Measurements from ENCODE around the gene SPINK6. TPM values are rescaled to one million over a fixed set of nuclear protein-coding genes. Genes with fewer than 3 reads are reported as not detected.

Gene SPINK6
- polyA plus RNA-seq, 1 experiment: not detected

DNA sequence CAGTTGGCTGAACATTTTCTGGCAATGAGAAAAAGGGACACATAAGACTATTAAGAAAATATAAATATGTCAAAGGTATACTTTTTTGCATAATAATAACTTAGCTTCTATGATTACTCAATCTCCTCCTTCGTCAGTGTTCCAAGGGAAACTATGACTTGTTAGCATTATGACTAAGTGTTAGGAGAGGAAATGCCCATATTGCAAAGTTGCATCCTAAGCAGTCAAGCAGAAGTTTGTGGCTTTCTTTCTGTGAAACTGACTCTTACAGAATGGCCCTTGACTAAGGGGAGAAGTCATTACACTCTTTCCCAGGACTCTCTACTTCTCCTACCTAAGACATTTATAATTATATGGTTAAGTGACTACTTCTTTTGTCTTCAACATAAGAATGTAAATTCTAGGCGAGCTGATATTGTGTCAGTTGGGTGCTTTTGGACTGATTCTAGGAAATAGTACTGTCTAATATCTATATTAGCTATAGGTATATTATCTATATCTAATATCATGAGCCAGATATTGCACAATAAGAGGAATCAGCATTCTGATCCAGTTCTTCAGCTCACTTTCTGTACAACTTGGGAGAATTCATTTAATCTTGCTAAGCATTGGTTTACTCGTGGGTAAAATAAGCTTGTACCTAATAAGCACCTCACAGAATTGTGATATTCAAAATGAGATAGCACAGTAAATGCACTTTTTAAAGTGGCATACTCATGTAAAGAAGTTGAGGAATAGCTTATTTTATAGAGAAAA is 16.4 kb upstream of the SPINK6 start:
- no peaks in the 10 kb centered on the region for H3K27me3 ChIP-seq (ENCODE audit: control insufficient read depth, insufficient read depth, low read length)
- H3K27ac ChIP-seq (ENCODE audit: low read depth, low read length): no peak overlapping the region
- ChIA-PET POLR2A (no interaction called here), CTCF (interaction anchor here (0.7 to 1.4 kb wide), 3 partner anchors 14 to 544 kb away, joined by 3 to 9 read pairs (median 3); no protein-coding TSS in a partner anchor)
- no peak for DNase-seq (ENCODE audit: low read depth, low spot score)
- H3K4me3 ChIP-seq (ENCODE audit: low read depth, low read length): no peak overlapping the region
- no peak for TF ChIP-seq CTCF (IDR thresholded peaks at IDR 0.05; ENCODE audit: low read depth, low read length)
- no peaks in the 10 kb centered on the region for H3K9me3 ChIP-seq (ENCODE audit: control insufficient read depth, insufficient read depth, low read length)

- ChIA-PET POLR2A (no interaction called here), CTCF (interaction anchor here (2.3 kb wide), 1 partner anchor 540 kb away, joined by 10 read pairs; no protein-coding TSS in a partner anchor)
- Histone ChIP-seq H3K27me3 (ENCODE audit: control insufficient read depth, insufficient read depth, low read length) (no peaks in the 10 kb centered on the region), H3K27ac (ENCODE audit: low read depth, low read length) (no peak overlapping the region), H3K4me3 (ENCODE audit: low read depth, low read length) (no peak overlapping the region), H3K9me3 (ENCODE audit: control insufficient read depth, insufficient read depth, low read length) (no peaks in the 10 kb centered on the region)
- TF ChIP-seq CTCF (IDR thresholded peaks at IDR 0.05; ENCODE audit: low read depth, low read length): no peak
- DNase-seq (ENCODE audit: low read depth, low spot score): no peak
Measured at GRCh38 chr5:148191010-148191409, 11.8 kb upstream of the SPINK6 start.

DNA sequence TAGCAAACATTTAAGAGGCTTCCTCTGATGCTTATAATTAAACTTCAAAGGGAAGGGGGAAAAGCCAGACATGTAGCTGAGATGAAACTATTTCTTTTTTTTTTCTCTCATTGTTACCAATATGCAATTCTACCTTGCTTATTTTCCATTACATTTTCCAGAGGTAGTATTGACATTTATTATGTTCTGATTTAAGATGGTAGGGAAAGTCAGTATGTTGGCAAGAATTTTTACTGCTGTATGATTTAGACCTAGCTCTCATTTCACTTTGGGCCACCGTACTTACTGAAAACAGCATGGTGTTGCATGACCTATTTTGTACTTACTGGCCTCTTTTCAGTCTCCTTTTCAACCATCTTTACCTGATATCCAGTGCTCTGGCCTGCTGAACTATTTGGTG is 9.6 kb upstream of the SPINK6 start:
- Histone ChIP-seq H3K4me3 (ENCODE audit: low read depth, low read length) (no peak overlapping the region), H3K27ac (ENCODE audit: low read depth, low read length) (no peak overlapping the region), H3K27me3 (ENCODE audit: control insufficient read depth, insufficient read depth, low read length) (no peaks in the 10 kb centered on the region), H3K9me3 (ENCODE audit: control insufficient read depth, insufficient read depth, low read length) (no peaks in the 10 kb centered on the region)
- no peak for TF ChIP-seq CTCF (IDR thresholded peaks at IDR 0.05; ENCODE audit: low read depth, low read length)
- ChIA-PET CTCF (no interaction called here), POLR2A (no interaction called here)
- no peak for DNase-seq (ENCODE audit: low read depth, low spot score)

DNA sequence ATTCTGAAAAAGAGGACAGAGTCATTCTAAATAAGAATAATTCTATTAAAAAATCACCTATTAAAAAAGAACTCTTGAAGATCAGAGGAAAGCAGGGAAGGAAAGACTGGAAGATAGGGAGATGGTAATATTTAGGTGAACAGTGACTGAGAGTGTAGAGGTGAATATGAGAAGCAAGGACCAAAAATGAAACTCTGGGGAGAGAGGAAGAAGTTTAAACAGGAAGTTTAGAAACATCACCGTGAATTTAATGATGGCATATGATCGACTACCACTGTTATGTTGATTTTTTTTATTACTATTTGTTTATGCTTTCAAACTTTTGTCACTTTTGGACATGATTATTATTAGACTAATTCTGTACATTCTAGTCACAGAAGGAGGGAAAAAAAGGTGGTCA is 1.7 kb upstream of the SPINK6 start:
- CTCF ChIA-PET: no interaction called here
- DNase-seq (ENCODE audit: low read depth, low spot score): no peak
- Histone ChIP-seq H3K9me3 (ENCODE audit: control insufficient read depth, insufficient read depth, low read length) (no peaks in the 10 kb centered on the region), H3K4me3 (ENCODE audit: low read depth, low read length) (no peak overlapping the region), H3K27me3 (ENCODE audit: control insufficient read depth, insufficient read depth, low read length) (no peaks in the 10 kb centered on the region), H3K27ac (ENCODE audit: low read depth, low read length) (no peak overlapping the region)
- POLR2A ChIA-PET: no interaction called here
- TF ChIP-seq CTCF (IDR thresholded peaks at IDR 0.05; ENCODE audit: low read depth, low read length): no peak

DNA sequence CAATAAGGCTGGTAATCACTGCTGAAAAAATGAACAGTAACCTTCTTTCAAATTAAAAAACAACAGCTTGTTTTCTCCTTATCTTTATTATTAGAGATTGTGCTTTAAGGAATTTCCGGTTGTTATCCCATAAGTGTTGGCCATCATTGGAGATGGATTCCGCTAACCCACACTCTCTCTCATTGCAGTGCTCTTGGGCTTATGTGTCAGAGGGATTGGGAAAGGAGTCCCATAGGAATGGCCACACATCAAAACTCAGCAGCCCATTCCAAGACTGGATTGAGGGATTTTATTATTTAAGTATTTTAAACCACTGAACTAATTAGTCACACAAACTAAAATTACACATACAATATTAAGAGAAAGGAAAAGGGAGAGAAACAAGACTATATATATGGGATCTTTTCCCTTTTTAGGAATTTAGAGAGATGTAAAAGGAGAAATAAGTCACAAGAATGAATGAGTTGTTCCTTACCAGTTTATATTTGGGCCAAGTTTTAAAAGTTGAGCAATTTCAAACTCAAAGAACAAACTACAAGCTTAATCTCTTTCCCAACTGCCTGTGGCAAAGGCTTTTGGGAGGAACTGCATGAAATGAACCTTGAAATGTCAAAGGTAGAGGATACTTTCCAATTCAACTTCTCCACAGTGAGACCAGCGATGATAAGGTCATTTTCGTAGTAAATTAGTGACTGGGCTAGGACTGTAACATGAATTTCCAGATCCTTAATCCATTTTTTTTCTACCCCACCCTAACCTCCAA is 2.4 kb downstream of the SPINK6 start:
- CTCF ChIA-PET: no interaction called here

More for the DNA sequence above, 2.4 kb downstream of the SPINK6 start:
- H3K4me3 ChIP-seq (ENCODE audit: low read depth, low read length): no peak overlapping the region
- no peak for DNase-seq (ENCODE audit: low read depth, low spot score)
- no peak overlapping the region for H3K27ac ChIP-seq (ENCODE audit: low read depth, low read length)
- POLR2A ChIA-PET: no interaction called here
- no peak for TF ChIP-seq CTCF (IDR thresholded peaks at IDR 0.05; ENCODE audit: low read depth, low read length)
- H3K27me3 ChIP-seq (ENCODE audit: control insufficient read depth, insufficient read depth, low read length): no peaks in the 10 kb centered on the region
- no peaks in the 10 kb centered on the region for H3K9me3 ChIP-seq (ENCODE audit: control insufficient read depth, insufficient read depth, low read length)

Measured in AG04450 (cell line).